Tibial nerve (tissue), 4 donors: ENCODE measurements around the gene COL25A1. TPM values are rescaled to one million over a fixed set of nuclear protein-coding genes. Genes with fewer than 3 reads are reported as not detected.
A peak's percentile ranks its signal among the peaks of the same experiment; 100 is the strongest.

Experiments
- DNase-seq, 2 donors: peaks; one replicate each; pipeline ENCODE4 v3.0.0-alpha.2; 2019; ENCODE audit warnings: low spot score in 2 of 2
- H3K27ac ChIP-seq, 4 donors: fragments of 200-600 bp; sonication (generic) in 3 of 4; one replicate each; pipeline ENCODE4 v1.5.1; 2017 to 2019; ENCODE audit warnings: mild to moderate bottlenecking in 1 of 4
- H3K27me3 ChIP-seq, 2 donors: fragments of 200-600 bp; sonication (generic) in 1 of 2; one replicate each; pipeline versions ENCODE4 v1.5.1 to v1.6.0; 2017 to 2019
- H3K36me3 ChIP-seq, 3 donors: fragments of 200-600 bp; sonication (generic); one replicate each; pipeline ENCODE4 v1.5.1; 2018 to 2019
- H3K4me1 ChIP-seq, 4 donors: fragments of 200-600 bp; sonication (generic) in 3 of 4; one replicate each; pipeline ENCODE4 v1.5.1; 2017 to 2019
- H3K4me3 ChIP-seq, 4 donors: fragments of 200-600 bp; sonication (generic) in 3 of 4; one replicate each; pipeline ENCODE4 v1.5.1; 2017 to 2019; ENCODE audit warnings: mild to moderate bottlenecking in 1 of 4, moderate library complexity in 1 of 4
- H3K9me3 ChIP-seq, 4 donors: fragments of 200-600 bp; sonication (generic) in 3 of 4; one replicate each; pipeline ENCODE4 v1.5.1; 2017 to 2019
- CTCF ChIP-seq, 5 experiments: fragments of 200-600 bp in 3 of 5; fragments of 450-650 bp in 2 of 5; sonication (generic) in 3 of 5; IDR thresholded peaks; one replicate each; pipeline ENCODE4 v1.5.1; 2016 to 2019; ENCODE audit warnings: antibody characterized with exemption in 5 of 5, mild to moderate bottlenecking in 3 of 5, moderate library complexity in 2 of 5
- EP300 ChIP-seq, 2 donors: sonication (generic); formaldehyde crosslinking; IDR thresholded peaks; one replicate each; pipeline ENCODE4 v1.6.1; 2017; ENCODE audit warnings: antibody characterized with exemption in 2 of 2, mild to moderate bottlenecking in 1 of 2
- POLR2A ChIP-seq, 2 donors: fragments of 450-650 bp; IDR thresholded peaks; one replicate each; pipeline ENCODE4 v1.6.1; 2017; ENCODE audit warnings: antibody characterized with exemption in 2 of 2, mild to moderate bottlenecking in 2 of 2, moderate library complexity in 2 of 2
- WGBS, 2 donors: methylation state at CpG; one replicate each; pipeline ENCODE4 v1.1.5; 2018; 5-methylcytosine and 5-hydroxymethylcytosine counted together
- total RNA-seq, 4 donors: library from RNA; depleted of rRNA; stranded (reverse); fragments of >200 nt; gene quantifications; one replicate each; pipeline ENCODE4 v1.1.0, GENCODE V29; 2016

The COL25A1 gene
- total RNA-seq, 4 donors from 2014 or later: 1.5 to 4.1 (median 2.3) TPM

GRCh38 chr4:108839333-108839732 lies 463.1 kb downstream of the COL25A1 start:
- DNase-seq: no peak
- Histone ChIP-seq H3K9me3 (no peaks in the 10 kb centered on the region), H3K4me1 (peaks cover 0 to 3% (median 0%) of the 10 kb centered on the region in 4 donors), H3K27ac (no peak overlapping the region), H3K36me3 (no peaks in the 10 kb centered on the region), H3K4me3 (no peak overlapping the region), H3K27me3 (no peaks in the 10 kb centered on the region)
- WGBS, 2 donors: 91 to 98% methylated on average over 3 of the region's 3 CpGs
- no peak for TF ChIP-seq EP300 (IDR thresholded peaks at IDR 0.05)
- no peak for TF ChIP-seq CTCF (IDR thresholded peaks at IDR 0.05)
- TF ChIP-seq POLR2A (IDR thresholded peaks at IDR 0.05): no peak

GRCh38 chr4:108838451-108838850 lies 464.0 kb downstream of the COL25A1 start:
- no peak for TF ChIP-seq POLR2A (IDR thresholded peaks at IDR 0.05)
- no peak for TF ChIP-seq CTCF (IDR thresholded peaks at IDR 0.05)
- no peak for TF ChIP-seq EP300 (IDR thresholded peaks at IDR 0.05)
- no peaks in the 10 kb centered on the region for H3K9me3 ChIP-seq
- no peak for DNase-seq
- no peak overlapping the region for H3K4me3 ChIP-seq
- 70% methylated on average over 4 of the region's 4 CpGs for WGBS, 2 donors
- H3K27ac ChIP-seq: no peak overlapping the region
- peaks cover 0 to 3% (median 0%) of the 10 kb centered on the region in 4 donors for H3K4me1 ChIP-seq
- no peaks in the 10 kb centered on the region for H3K27me3 ChIP-seq
- no peaks in the 10 kb centered on the region for H3K36me3 ChIP-seq

DNA sequence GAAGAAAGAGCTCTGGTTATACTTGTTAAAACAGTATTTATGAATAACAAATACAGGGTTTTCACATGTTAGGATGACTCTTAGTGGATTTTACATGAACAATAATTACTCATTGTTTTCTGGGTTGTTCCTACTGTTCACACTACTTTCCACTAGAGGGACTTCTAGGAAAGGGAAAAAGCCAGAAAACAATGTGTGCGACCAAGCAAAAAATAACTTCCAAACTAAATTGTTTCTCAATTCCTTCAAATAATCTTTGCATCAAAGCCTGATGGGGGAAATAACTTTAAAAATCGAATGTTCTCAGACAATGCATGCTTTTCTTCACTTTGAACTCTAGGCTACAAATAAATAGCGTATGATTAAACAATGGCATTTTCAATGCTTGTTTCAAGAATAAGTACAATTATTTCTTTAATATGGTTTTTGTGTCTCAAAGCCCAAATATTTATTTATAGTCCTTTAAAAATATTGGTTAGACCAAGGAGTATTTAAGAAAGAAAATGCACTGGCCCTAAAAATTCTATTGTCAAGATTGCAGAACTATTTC lies 467.5 kb downstream of the COL25A1 start:
- no peaks in the 10 kb centered on the region for H3K27me3 ChIP-seq
- no peaks in the 10 kb centered on the region for H3K9me3 ChIP-seq
- H3K27ac ChIP-seq: no peak overlapping the region
- no peak for DNase-seq
- H3K36me3 ChIP-seq: no peaks in the 10 kb centered on the region
- H3K4me1 ChIP-seq: peaks cover 0 to 3% (median 0%) of the 10 kb centered on the region in 4 donors
- 13 to 16% methylated on average over 3 of the region's 3 CpGs for WGBS, 2 donors
- no peak for TF ChIP-seq EP300 (IDR thresholded peaks at IDR 0.05)
- peak; percentile 38 to 57 (median 56) for TF ChIP-seq CTCF (IDR thresholded peaks at IDR 0.05)
- no peak for TF ChIP-seq POLR2A (IDR thresholded peaks at IDR 0.05)
- H3K4me3 ChIP-seq: no peak overlapping the region

DNA sequence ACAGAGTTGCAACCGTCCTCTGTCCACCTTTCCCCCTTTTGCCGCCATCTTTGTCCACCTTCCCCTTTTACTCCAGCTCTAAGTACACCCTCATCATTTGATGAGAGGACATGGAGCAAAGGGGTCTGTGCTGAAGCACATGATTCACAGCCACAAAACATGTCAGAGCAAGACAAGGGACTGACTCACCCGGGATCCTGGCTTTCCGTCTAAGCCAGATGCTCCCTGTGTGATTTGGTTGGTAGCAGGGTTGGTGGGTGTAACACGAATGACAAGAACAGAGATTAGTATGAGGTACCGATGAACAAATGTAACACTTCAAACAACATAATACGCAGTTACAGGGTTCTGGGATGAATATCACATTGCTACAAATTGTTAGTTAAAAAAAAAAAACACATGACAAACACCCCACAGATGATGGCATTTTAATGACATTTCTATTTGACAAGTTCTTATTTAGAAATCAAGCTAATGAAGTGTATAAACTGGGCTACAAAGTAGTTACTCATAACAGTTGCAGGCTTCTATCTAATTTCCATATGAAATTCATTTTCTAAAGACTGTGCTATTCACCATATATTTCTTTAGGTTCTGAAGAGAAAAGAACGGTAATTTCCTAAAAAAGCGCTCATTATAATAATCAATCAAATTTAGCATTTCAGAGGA lies 468.2 kb downstream of the COL25A1 start:
- no peak for DNase-seq
- 63 to 69% methylated on average over 9 of the region's 9 CpGs for WGBS, 2 donors
- no peak for TF ChIP-seq CTCF (IDR thresholded peaks at IDR 0.05)
- TF ChIP-seq POLR2A (IDR thresholded peaks at IDR 0.05): no peak
- TF ChIP-seq EP300 (IDR thresholded peaks at IDR 0.05): no peak
- Histone ChIP-seq H3K9me3 (no peaks in the 10 kb centered on the region), H3K27me3 (no peaks in the 10 kb centered on the region), H3K4me3 (no peak overlapping the region), H3K4me1 (peaks cover 0 to 3% (median 0%) of the 10 kb centered on the region in 4 donors), H3K27ac (no peak overlapping the region), H3K36me3 (no peaks in the 10 kb centered on the region)

DNA sequence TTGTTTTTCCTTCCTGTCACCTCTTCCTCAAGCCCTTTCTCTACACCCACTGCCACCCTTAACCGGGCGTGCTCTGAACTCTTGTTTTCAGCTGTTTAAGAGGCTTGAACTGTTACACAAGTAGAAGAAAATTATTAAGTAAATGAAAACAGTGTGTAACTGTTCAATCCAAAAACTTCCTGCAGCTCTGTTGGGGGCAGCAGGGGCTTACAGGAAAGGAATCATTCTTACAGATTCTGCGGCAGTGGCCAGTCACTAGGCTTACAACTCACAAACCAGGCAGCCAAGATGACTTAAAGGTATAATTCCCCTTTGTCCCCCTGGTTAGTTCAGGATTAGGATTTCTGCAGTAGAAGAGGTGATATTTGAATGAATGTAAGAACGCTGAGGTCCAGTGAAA lies 469.4 kb downstream of the COL25A1 start:
- WGBS, 2 donors: 60 to 86% methylated on average over 4 of the region's 4 CpGs
- Histone ChIP-seq H3K36me3 (no peaks in the 10 kb centered on the region), H3K4me3 (no peak overlapping the region), H3K27me3 (no peaks in the 10 kb centered on the region), H3K9me3 (no peaks in the 10 kb centered on the region), H3K27ac (no peak overlapping the region), H3K4me1 (peaks cover 0 to 3% (median 0%) of the 10 kb centered on the region in 4 donors)
- TF ChIP-seq CTCF (IDR thresholded peaks at IDR 0.05) (no peak), EP300 (IDR thresholded peaks at IDR 0.05) (no peak), POLR2A (IDR thresholded peaks at IDR 0.05) (no peak)
- DNase-seq: no peak
